K562 (cell line): ENCODE results near the gene KCNJ5. TPM values are rescaled to one million over a fixed set of nuclear protein-coding genes. Genes with fewer than 3 reads are reported as not detected.

Experiments
- ATAC-seq: fragments of 200-7000 bp; cut with Tn5 transposase; 3 replicates; pipeline ENCODE4 v1.9.1; 2020; ENCODE audit warnings: moderate library complexity
- BruUV-seq: library from RNA; stranded (reverse); fragments of 400-500 nt; replicated peaks from 2 replicates; lab custom pipeline; 2021; lab: Mats Ljungman, UMichigan
- CTCF ChIA-PET: fragments of 300-600 bp; formaldehyde crosslinking; extraction: SDS; loops from one replicate; lab custom pipeline; 2021; ENCODE audit warnings: low intra/inter-chr PET ratio; lab: Yijun Ruan, JAX
- POLR2A ChIA-PET: fragments of 300-600, 350-650 bp; sonication (Branson Sonifier 250); formaldehyde crosslinking; extraction: SDS; loops from one replicate; lab custom pipeline; 2021; ENCODE audit warnings: antibody characterized with exemption, inconsistent platforms; lab: Yijun Ruan, JAX
- DNase-seq, 4 experiments: peaks; one replicate each; pipeline versions ENCODE4 v3.0.0 to v3.0.0-alpha.2; 2011 to 2018; ENCODE audit warnings: low spot score in 3 of 4, mixed read lengths in 3 of 4; ENCODE audit errors: extremely low read depth in 1 of 4
- FAIRE-seq: peaks from 2 replicates; lab custom pipeline; 2011; peaks lifted over from hg19 to GRCh38; lab: Jason Lieb, UNC
- H2AFZ ChIP-seq: 2 replicates; pipeline ENCODE4 v1.6.0; 2011; ENCODE audit warnings: low read depth, low read length, control low read depth, inconsistent platforms
- H3K27ac ChIP-seq: fragments of 200-600 bp; 3 replicates; pipeline ENCODE4 v1.8.0; 2011; ENCODE audit warnings: low read depth, mild to moderate bottlenecking, control low read depth, inconsistent platforms, low read length, moderate library complexity, mixed read lengths; ENCODE audit errors: extremely low read depth
- H3K27me3 ChIP-seq, 2 experiments: fragments of 300-600 bp in 1 of 2; 2 replicates in 1 of 2; 3 replicates in 1 of 2; pipeline versions ENCODE4 v1.6.0 to v1.8.0; 2011; ENCODE audit warnings: inconsistent platforms in 2 of 2, low read length in 2 of 2, mild to moderate bottlenecking in 1 of 2, mixed read lengths in 1 of 2, moderate library complexity in 1 of 2; ENCODE audit not compliant: control insufficient read depth in 2 of 2, insufficient read depth in 2 of 2
- H3K36me3 ChIP-seq: fragments of 300-600 bp; 3 replicates; pipeline ENCODE4 v1.8.0; 2011; ENCODE audit warnings: mild to moderate bottlenecking, low read length, inconsistent platforms; ENCODE audit not compliant: control insufficient read depth, insufficient read depth
- H3K4me1 ChIP-seq, 2 experiments: fragments of 200-600 bp in 1 of 2; replicated peaks in 1 of 2; 2 replicates in 1 of 2; 3 replicates in 1 of 2; pipeline versions ENCODE4 v1.5.1 to v1.8.0; 2011; ENCODE audit warnings: inconsistent platforms in 2 of 2, low read length in 2 of 2, mild to moderate bottlenecking in 1 of 2, mixed read lengths in 1 of 2, moderate library complexity in 1 of 2; ENCODE audit not compliant: control insufficient read depth in 2 of 2, insufficient read depth in 2 of 2
- H3K4me2 ChIP-seq: 2 replicates; pipeline ENCODE4 v1.6.1; 2011; ENCODE audit warnings: low read length, control low read depth, inconsistent platforms, mixed read lengths; ENCODE audit not compliant: insufficient read depth
- H3K4me3 ChIP-seq: fragments of 200-600 bp; sonication (generic), shearing (Covaris generic); 2 replicates; pipeline ENCODE4 v1.5.1; 2016; ENCODE audit warnings: control low read depth, inconsistent platforms
- H3K79me2 ChIP-seq: fragments of 200-600 bp; 3 replicates; pipeline ENCODE4 v1.8.0; 2011; ENCODE audit warnings: low read length, inconsistent platforms; ENCODE audit not compliant: control insufficient read depth, insufficient read depth
- H3K9ac ChIP-seq, 2 experiments: 2 replicates each; pipeline versions ENCODE4 v1.6.0 to v1.6.1; 2011; ENCODE audit warnings: low read depth in 2 of 2, low read length in 2 of 2, control low read depth in 1 of 2, inconsistent platforms in 1 of 2, mild to moderate bottlenecking in 1 of 2, mixed read lengths in 1 of 2; ENCODE audit not compliant: insufficient read depth in 1 of 2
- H3K9me1 ChIP-seq: one replicate; pipeline ENCODE4 v1.6.0; 2011; ENCODE audit warnings: inconsistent platforms, mild to moderate bottlenecking, low read length, moderate library complexity; ENCODE audit not compliant: control insufficient read depth, insufficient read depth
- H3K9me3 ChIP-seq: replicated peaks from 2 replicates; pipeline ENCODE4 v1.5.1; 2011; ENCODE audit warnings: low read depth, low read length, inconsistent platforms; ENCODE audit not compliant: control insufficient read depth, insufficient read depth
- H4K20me1 ChIP-seq: replicated peaks from 2 replicates; pipeline ENCODE4 v1.6.1; 2011; ENCODE audit warnings: low read length, inconsistent platforms, mixed read lengths; ENCODE audit not compliant: control insufficient read depth, insufficient read depth
- GTF2F1 ChIP-seq: IDR thresholded peaks from 2 replicates; pipeline ENCODE4 v1.6.1; 2011; ENCODE audit warnings: low read depth, low read length, improper control_type of control experiment
- IRF2 ChIP-seq: sonication (generic); formaldehyde crosslinking; IDR thresholded peaks from 2 replicates; pipeline ENCODE4 v1.8.1; 2022; ENCODE audit warnings: mild to moderate bottlenecking, missing genetic modification reagents
- KAT2B ChIP-seq: IDR thresholded peaks from one replicate; pipeline ENCODE4 v1.6.1; 2012; ENCODE audit warnings: low read depth, mild to moderate bottlenecking, control low read depth, inconsistent platforms, low read length, moderate library complexity
- MTA3 ChIP-seq: fragments of 450-650 bp; formaldehyde crosslinking; IDR thresholded peaks from 2 replicates; pipeline ENCODE4 v1.6.1; 2017; ENCODE audit warnings: mild to moderate bottlenecking, borderline replicate concordance
- RBM25 ChIP-seq: fragments of 200-400 bp; formaldehyde crosslinking; IDR thresholded peaks from 2 replicates; pipeline ENCODE4 v1.6.1; 2018; ENCODE audit warnings: low read length, low read depth, moderate library complexity; ENCODE audit not compliant: severe bottlenecking
- TAF9B ChIP-seq: fragments of 450-650 bp; IDR thresholded peaks from 2 replicates; pipeline ENCODE4 v1.6.1; 2018; ENCODE audit warnings: mild to moderate bottlenecking; ENCODE audit not compliant: partially characterized antibody
- TCF3 ChIP-seq: sonication (generic); formaldehyde crosslinking; IDR thresholded peaks from 2 replicates; pipeline ENCODE4 v1.4.0; 2020; ENCODE audit warnings: mild to moderate bottlenecking, missing genetic modification reagents
- U2AF1 ChIP-seq: fragments of 200-400 bp; formaldehyde crosslinking; optimal IDR thresholded peaks from 2 replicates; pipeline ENCODE3; 2017; ENCODE audit warnings: mild to moderate bottlenecking, low read depth, low read length, moderate library complexity
- XRCC3 ChIP-seq: fragments of 450-650 bp; IDR thresholded peaks from 2 replicates; pipeline ENCODE4 v1.6.1; 2017; ENCODE audit warnings: mild to moderate bottlenecking, moderate library complexity
- ZNF347 ChIP-seq: fragments of 450-650 bp; formaldehyde crosslinking; IDR thresholded peaks from 2 replicates; pipeline ENCODE4 v1.4.0; 2020; ENCODE audit warnings: low read depth, mild to moderate bottlenecking, moderate library complexity
- ZNF79 ChIP-seq: fragments of 250-450 bp; sonication (Bioruptor Pico); IDR thresholded peaks from 2 replicates; pipeline ENCODE4 v1.4.0; 2020; ENCODE audit warnings: low read depth, mild to moderate bottlenecking, moderate library complexity
- WGBS: fragments of 100-300 bp; shearing (Covaris generic); methylation state at CpG from one replicate; pipeline ENCODE4 v1.1.6; 2016; ENCODE audit warnings: low coverage, mixed read lengths; ENCODE audit not compliant: insufficient coverage; ENCODE audit errors: missing lambda C conversion rate; 5-methylcytosine and 5-hydroxymethylcytosine counted together
- in situ Hi-C: fragments of 300-500 bp; cut with MboI; formaldehyde crosslinking; loops from 4 replicates; pipeline ENCODE4 v1.15.0; 2018; ENCODE audit warnings: inconsistent platforms, mixed read lengths
- intact Hi-C: fragments of 100-400 bp; cut with micrococcal nuclease; formaldehyde crosslinking; loops from 2 replicates; pipeline ENCODE4 v1.14.2; 2022
- polyA plus RNA-seq, 8 experiments: library from polyadenylated mRNA; depleted of rRNA in 4 of 8; stranded (reverse) in 5 of 8; unstranded in 3 of 8; fragments of >200 nt; fragmentation: Nextera tagmentation in 2 of 8; fragmentation: Illumina TruSeq in 1 of 8; extraction: Ambion mirVana in 2 of 8; extraction: Trizol in 1 of 8; gene quantifications; 2 replicates each; pipeline versions ENCODE4 v1.2.1 to v1.2.3, GENCODE V29; 2011 to 2014; ENCODE audit warnings: inconsistent platforms in 1 of 8, missing spikeins in 1 of 8
- total RNA-seq, 7 experiments: library from RNA; depleted of rRNA in 6 of 7; stranded (reverse); fragments of >200 nt in 6 of 7; fragmentation: Illumina TruSeq in 2 of 7; extraction: Trizol in 2 of 7; gene quantifications; 2 replicates each; pipeline versions ENCODE4 v1.2.1 to v1.2.3, GENCODE V29; 2011 to 2021; ENCODE audit warnings: low replicate concordance in 1 of 7
- TF ChIP-seq, protein P1 (sequence below): IDR thresholded peaks from 2 replicates; pipeline ENCODE4 v1.6.1; 2014; ENCODE audit warnings: antibody characterized with exemption
- TF ChIP-seq, protein P2 (sequence below): fragments of 250-450 bp; sonication (Bioruptor Pico); IDR thresholded peaks from 2 replicates; pipeline ENCODE4 v1.8.0; 2022; ENCODE audit warnings: inconsistent platforms, mild to moderate bottlenecking, moderate library complexity, borderline replicate concordance

Gene KCNJ5
- total and polyA plus RNA-seq, 9 of the 15 experiments (the other 6 are each of a cell fraction or from before 2014, with no cell fraction given) = 0.04 TPM; not detected in 8

DNA sequence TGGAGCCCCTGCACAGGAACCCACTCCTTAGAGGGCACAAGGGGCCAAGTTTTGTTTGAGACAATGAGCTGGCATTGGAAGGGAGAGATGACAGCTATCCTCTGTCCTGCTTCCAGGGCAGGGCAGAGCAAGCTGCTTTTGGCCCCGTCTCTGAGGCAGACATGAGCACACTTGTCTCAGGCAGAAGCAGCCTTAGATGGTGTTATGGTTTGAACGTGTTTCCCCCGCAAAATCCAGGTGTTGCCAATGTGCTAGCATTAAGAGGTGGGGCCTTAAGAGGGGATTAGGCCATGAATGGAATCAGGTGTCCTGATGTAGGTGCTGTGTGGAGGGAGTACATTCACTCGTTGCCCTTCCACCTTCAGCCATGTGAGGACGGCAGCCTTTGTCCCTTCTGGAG is 49.0 kb downstream of the KCNJ5 start (continued):
- TF ChIP-seq, protein P1, sequence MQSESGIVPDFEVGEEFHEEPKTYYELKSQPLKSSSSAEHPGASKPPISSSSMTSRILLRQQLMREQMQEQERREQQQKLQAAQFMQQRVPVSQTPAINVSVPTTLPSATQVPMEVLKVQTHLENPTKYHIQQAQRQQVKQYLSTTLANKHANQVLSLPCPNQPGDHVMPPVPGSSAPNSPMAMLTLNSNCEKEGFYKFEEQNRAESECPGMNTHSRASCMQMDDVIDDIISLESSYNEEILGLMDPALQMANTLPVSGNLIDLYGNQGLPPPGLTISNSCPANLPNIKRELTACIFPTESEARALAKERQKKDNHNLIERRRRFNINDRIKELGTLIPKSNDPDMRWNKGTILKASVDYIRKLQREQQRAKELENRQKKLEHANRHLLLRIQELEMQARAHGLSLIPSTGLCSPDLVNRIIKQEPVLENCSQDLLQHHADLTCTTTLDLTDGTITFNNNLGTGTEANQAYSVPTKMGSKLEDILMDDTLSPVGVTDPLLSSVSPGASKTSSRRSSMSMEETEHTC = no peak
- no peak for TF ChIP-seq TCF3 (CRISPR knock-in tag)
- TF ChIP-seq, protein P2, sequence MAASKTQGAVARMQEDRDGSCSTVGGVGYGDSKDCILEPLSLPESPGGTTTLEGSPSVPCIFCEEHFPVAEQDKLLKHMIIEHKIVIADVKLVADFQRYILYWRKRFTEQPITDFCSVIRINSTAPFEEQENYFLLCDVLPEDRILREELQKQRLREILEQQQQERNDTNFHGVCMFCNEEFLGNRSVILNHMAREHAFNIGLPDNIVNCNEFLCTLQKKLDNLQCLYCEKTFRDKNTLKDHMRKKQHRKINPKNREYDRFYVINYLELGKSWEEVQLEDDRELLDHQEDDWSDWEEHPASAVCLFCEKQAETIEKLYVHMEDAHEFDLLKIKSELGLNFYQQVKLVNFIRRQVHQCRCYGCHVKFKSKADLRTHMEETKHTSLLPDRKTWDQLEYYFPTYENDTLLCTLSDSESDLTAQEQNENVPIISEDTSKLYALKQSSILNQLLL (CRISPR knock-in tag) = no peak
- no peak for TF ChIP-seq XRCC3
- no peak for TF ChIP-seq U2AF1
- no peak for TF ChIP-seq MTA3
- TF ChIP-seq IRF2 (CRISPR knock-in tag) = no peak
- TF ChIP-seq, all 486 proteins: peak for 0

DNA sequence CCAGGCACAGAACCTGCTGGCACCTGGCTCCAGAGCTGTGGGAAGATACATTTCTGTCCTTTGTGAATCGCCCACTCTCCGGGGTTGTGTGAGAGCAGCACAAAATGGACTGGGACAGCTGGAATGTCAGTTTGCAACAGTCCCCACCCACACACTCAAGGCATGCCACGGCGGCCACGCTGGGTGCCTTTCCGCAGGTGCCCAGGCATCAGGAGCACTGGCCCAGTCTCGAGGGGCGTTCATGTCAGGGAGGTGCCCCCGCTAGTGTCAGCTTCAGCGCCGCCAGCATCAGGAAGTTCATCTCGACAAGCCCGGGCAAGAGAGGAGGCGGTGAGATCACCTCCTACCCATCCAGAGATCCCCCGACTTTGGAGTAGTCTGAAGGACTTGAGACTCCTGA is 49.4 kb downstream of the KCNJ5 start:
- H3K27ac ChIP-seq = no peak overlapping the region
- H3K79me2 ChIP-seq = no peaks in the 10 kb centered on the region
- H3K4me3 ChIP-seq = no peak overlapping the region
- TF ChIP-seq ZNF347 (CRISPR knock-in tag) (no peak), KAT2B (no peak), ZNF79 (CRISPR knock-in tag) (no peak), TAF9B (no peak), RBM25 (no peak), GTF2F1 (no peak)
- CTCF ChIA-PET = no interaction called here
- no peak overlapping the region for H3K9ac ChIP-seq
- WGBS = 0% methylated on average over 15 of the region's 15 CpGs
- intact Hi-C loops = no loop called here
- no peaks in the 10 kb centered on the region for H4K20me1 ChIP-seq
- FAIRE-seq (no peak), ATAC-seq (no peak), DNase-seq (no peak)
- BruUV-seq = no TSS peak
- peaks cover 4 to 56% of the 10 kb centered on the region in 2 experiments; a peak in 3 of 5 replicates for H3K27me3 ChIP-seq
- no peaks in the 10 kb centered on the region for H3K9me3 ChIP-seq
- in situ Hi-C loops = no loop called here
- no peaks in the 10 kb centered on the region for H3K36me3 ChIP-seq
- no peaks in the 10 kb centered on the region for H3K4me1 ChIP-seq
- H2AFZ ChIP-seq = no peak overlapping the region
- no peaks in the 10 kb centered on the region for H3K9me1 ChIP-seq
- POLR2A ChIA-PET = no interaction called here
- H3K4me2 ChIP-seq = no peak overlapping the region
